ENCODE measurements around the gene CIITA. TPM values are rescaled to one million over a fixed set of nuclear protein-coding genes. Genes with fewer than 3 reads are reported as not detected.

The CIITA gene
- total RNA-seq, 1 experiment from 2014 or later = not detected

DNA sequence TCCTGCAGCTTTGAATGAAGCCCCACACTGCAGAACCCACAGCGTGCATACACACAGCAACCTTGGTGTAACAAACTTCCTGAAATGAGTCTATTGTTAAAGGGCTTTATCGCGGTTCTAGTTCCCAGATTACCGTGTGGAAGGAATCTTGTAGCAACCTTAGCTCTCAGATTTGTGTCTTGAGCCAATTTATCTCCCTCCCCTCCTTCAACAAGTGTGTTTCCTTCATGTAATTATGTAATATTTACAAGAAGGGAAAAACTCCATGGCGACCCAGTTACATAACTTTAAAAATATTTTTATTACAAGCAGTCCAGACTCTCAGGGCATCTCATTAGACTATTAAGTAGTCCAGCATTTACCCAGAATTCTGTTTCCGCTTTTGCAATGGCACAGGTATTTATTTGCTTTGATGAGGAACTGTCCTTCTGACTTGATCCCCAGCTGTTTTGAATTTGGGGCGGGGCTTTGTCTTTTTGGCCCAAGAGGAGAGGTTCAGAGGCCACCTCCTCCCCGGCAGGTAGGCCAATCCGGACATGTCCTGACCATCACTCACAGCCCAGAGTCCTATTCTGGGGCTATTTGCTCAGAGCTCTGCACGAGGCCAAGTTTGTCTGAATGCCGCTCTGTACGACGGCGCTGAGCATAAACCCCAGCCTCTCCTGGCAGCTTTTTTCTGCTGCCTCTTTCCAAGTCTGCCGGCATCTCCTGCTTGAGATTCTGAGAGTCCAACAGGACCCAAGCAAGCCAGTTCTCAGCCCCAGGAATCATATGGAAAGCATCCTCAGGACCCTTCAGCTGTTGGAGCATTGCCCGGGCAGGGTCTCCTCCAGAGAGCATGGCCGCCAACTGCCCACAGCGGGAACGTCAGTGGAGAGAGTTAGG, 103.0 kb downstream of the CIITA start:
- no CpG with 5 or more reads among the region's 19 CpGs for WGBS (ENCODE audit: extremely low coverage, insufficient read length, low lambda C conversion rate)
- H3K9ac ChIP-seq (ENCODE audit: extremely low read depth, insufficient read length, low read length) = no peak overlapping the region
- no peaks in the 10 kb centered on the region for H3K9me3 Mint-ChIP-seq
- no peaks in the 10 kb centered on the region for H3K4me1 ChIP-seq (ENCODE audit: insufficient read depth, low read length)
- peak overlapping the region; percentile 49 to 91 (median 74); a peak in 5 of 7 replicates for H3K27ac Mint-ChIP-seq
- no peak overlapping the region for H4K5ac ChIP-seq (ENCODE audit: insufficient read length, low read depth, low read length)
- no peak overlapping the region for H2BK15ac ChIP-seq (ENCODE audit: low read depth, low read length)
- no peaks in the 10 kb centered on the region for H3K23me2 ChIP-seq (ENCODE audit: insufficient read length, low read depth, low read length, poor library complexity, severe bottlenecking)
- peaks cover 0 to 11% (median 0%) of the 10 kb centered on the region in 3 experiments; a peak in 2 of 7 replicates for H3K36me3 Mint-ChIP-seq (ENCODE audit: insufficient read depth in 1 of 3, low read depth in 3 of 3)
- H3K79me1 ChIP-seq (ENCODE audit: insufficient read depth, low read depth, low read length, poor library complexity, severe bottlenecking) = no peaks in the 10 kb centered on the region
- H3K4ac ChIP-seq (ENCODE audit: low read depth, low read length) = no peak overlapping the region
- no peak overlapping the region for H3K23ac ChIP-seq (ENCODE audit: insufficient read length, low read depth, low read length)
- no peak overlapping the region for H2AFZ ChIP-seq (ENCODE audit: low read length)
- no peak overlapping the region for H3K4me2 ChIP-seq (ENCODE audit: insufficient read depth, insufficient read length, low read length)
- TF ChIP-seq, protein P1, sequence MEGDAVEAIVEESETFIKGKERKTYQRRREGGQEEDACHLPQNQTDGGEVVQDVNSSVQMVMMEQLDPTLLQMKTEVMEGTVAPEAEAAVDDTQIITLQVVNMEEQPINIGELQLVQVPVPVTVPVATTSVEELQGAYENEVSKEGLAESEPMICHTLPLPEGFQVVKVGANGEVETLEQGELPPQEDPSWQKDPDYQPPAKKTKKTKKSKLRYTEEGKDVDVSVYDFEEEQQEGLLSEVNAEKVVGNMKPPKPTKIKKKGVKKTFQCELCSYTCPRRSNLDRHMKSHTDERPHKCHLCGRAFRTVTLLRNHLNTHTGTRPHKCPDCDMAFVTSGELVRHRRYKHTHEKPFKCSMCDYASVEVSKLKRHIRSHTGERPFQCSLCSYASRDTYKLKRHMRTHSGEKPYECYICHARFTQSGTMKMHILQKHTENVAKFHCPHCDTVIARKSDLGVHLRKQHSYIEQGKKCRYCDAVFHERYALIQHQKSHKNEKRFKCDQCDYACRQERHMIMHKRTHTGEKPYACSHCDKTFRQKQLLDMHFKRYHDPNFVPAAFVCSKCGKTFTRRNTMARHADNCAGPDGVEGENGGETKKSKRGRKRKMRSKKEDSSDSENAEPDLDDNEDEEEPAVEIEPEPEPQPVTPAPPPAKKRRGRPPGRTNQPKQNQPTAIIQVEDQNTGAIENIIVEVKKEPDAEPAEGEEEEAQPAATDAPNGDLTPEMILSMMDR (conservative IDR thresholded peaks at IDR 0.05) = no peak
- no peak overlapping the region for H2BK120ac ChIP-seq (ENCODE audit: low read depth, low read length, poor library complexity, severe bottlenecking)
- no peak overlapping the region for H3K14ac ChIP-seq (ENCODE audit: insufficient read depth, low read length)
- no peak overlapping the region for H2BK20ac ChIP-seq (ENCODE audit: low read depth, low read length, poor library complexity, severe bottlenecking)
- DNase-seq = peak; percentile 70
- no peaks in the 10 kb centered on the region for H4K20me1 ChIP-seq (ENCODE audit: control insufficient read depth, insufficient read depth, insufficient read length)
- no peak overlapping the region for H4K91ac ChIP-seq (ENCODE audit: insufficient read length, low read depth, low read length)
- H3K18ac ChIP-seq (ENCODE audit: insufficient read length, low read depth, low read length) = no peak overlapping the region
- no peaks in the 10 kb centered on the region for H3K27me3 ChIP-seq (ENCODE audit: insufficient read depth, low read length)
- no peak overlapping the region for H3K4me3 Mint-ChIP-seq
- H3K79me2 ChIP-seq (ENCODE audit: insufficient read depth, low read length) = no peaks in the 10 kb centered on the region
- no peaks in the 10 kb centered on the region for H3K27me3 Mint-ChIP-seq (ENCODE audit: low read depth)
- no peak overlapping the region for H3K27ac ChIP-seq (ENCODE audit: insufficient read length, low read depth, low read length)
- no peak overlapping the region for H2BK5ac ChIP-seq (ENCODE audit: insufficient read length, low read length)
- no peaks in the 10 kb centered on the region for H3K9me3 ChIP-seq (ENCODE audit: control insufficient read depth, low read depth, low read length)
- H2BK12ac ChIP-seq (ENCODE audit: insufficient read length, low read depth, low read length) = no peak overlapping the region
- H4K8ac ChIP-seq (replicated peaks; ENCODE audit: insufficient read length, low read depth, low read length) = no peak overlapping the region
- peaks cover 9 to 29% of the 10 kb centered on the region in 2 experiments for H3K4me1 Mint-ChIP-seq
- H2AK5ac ChIP-seq (ENCODE audit: insufficient read length, low read length) = no peak overlapping the region
- H3T11ph ChIP-seq (ENCODE audit: low read length) = no peak overlapping the region
- no peak overlapping the region for H3K56ac ChIP-seq (ENCODE audit: insufficient read length, low read depth, low read length)
